K562 (cell line): Measurements from ENCODE around the gene ARFRP1. TPM values are rescaled to one million over a fixed set of nuclear protein-coding genes. Genes with fewer than 3 reads are reported as not detected.

Experiments used
- ATAC-seq: fragments of 200-7000 bp; cut with Tn5 transposase; 3 replicates; pipeline ENCODE4 v1.9.1; 2020; ENCODE audit warnings: moderate library complexity
- BruUV-seq: library from RNA; stranded (reverse); fragments of 400-500 nt; replicated peaks from 2 replicates; lab custom pipeline; 2021; lab: Mats Ljungman, UMichigan
- CTCF ChIA-PET: fragments of 300-600 bp; formaldehyde crosslinking; extraction: SDS; loops from one replicate; lab custom pipeline; 2021; ENCODE audit warnings: low intra/inter-chr PET ratio; lab: Yijun Ruan, JAX
- POLR2A ChIA-PET: fragments of 300-600, 350-650 bp; sonication (Branson Sonifier 250); formaldehyde crosslinking; extraction: SDS; loops from one replicate; lab custom pipeline; 2021; ENCODE audit warnings: antibody characterized with exemption, inconsistent platforms; lab: Yijun Ruan, JAX
- DNase-seq, 4 experiments: peaks; one replicate each; pipeline versions ENCODE4 v3.0.0 to v3.0.0-alpha.2; 2011 to 2018; ENCODE audit warnings: low spot score in 3 of 4, mixed read lengths in 3 of 4; ENCODE audit errors: extremely low read depth in 1 of 4
- FAIRE-seq: peaks from 2 replicates; lab custom pipeline; 2011; peaks lifted over from hg19 to GRCh38; lab: Jason Lieb, UNC
- H2AFZ ChIP-seq: 2 replicates; pipeline ENCODE4 v1.6.0; 2011; ENCODE audit warnings: low read depth, low read length, control low read depth, inconsistent platforms
- H3K27ac ChIP-seq: fragments of 200-600 bp; 3 replicates; pipeline ENCODE4 v1.8.0; 2011; ENCODE audit warnings: low read depth, mild to moderate bottlenecking, control low read depth, inconsistent platforms, low read length, moderate library complexity, mixed read lengths; ENCODE audit errors: extremely low read depth
- H3K27me3 ChIP-seq, 2 experiments: fragments of 300-600 bp in 1 of 2; 2 replicates in 1 of 2; 3 replicates in 1 of 2; pipeline versions ENCODE4 v1.6.0 to v1.8.0; 2011; ENCODE audit warnings: inconsistent platforms in 2 of 2, low read length in 2 of 2, mild to moderate bottlenecking in 1 of 2, mixed read lengths in 1 of 2, moderate library complexity in 1 of 2; ENCODE audit not compliant: control insufficient read depth in 2 of 2, insufficient read depth in 2 of 2
- H3K36me3 ChIP-seq: fragments of 300-600 bp; 3 replicates; pipeline ENCODE4 v1.8.0; 2011; ENCODE audit warnings: mild to moderate bottlenecking, low read length, inconsistent platforms; ENCODE audit not compliant: control insufficient read depth, insufficient read depth
- H3K4me1 ChIP-seq, 2 experiments: fragments of 200-600 bp in 1 of 2; replicated peaks in 1 of 2; 2 replicates in 1 of 2; 3 replicates in 1 of 2; pipeline versions ENCODE4 v1.5.1 to v1.8.0; 2011; ENCODE audit warnings: inconsistent platforms in 2 of 2, low read length in 2 of 2, mild to moderate bottlenecking in 1 of 2, mixed read lengths in 1 of 2, moderate library complexity in 1 of 2; ENCODE audit not compliant: control insufficient read depth in 2 of 2, insufficient read depth in 2 of 2
- H3K4me2 ChIP-seq: 2 replicates; pipeline ENCODE4 v1.6.1; 2011; ENCODE audit warnings: low read length, control low read depth, inconsistent platforms, mixed read lengths; ENCODE audit not compliant: insufficient read depth
- H3K4me3 ChIP-seq: fragments of 200-600 bp; sonication (generic), shearing (Covaris generic); 2 replicates; pipeline ENCODE4 v1.5.1; 2016; ENCODE audit warnings: control low read depth, inconsistent platforms
- H3K79me2 ChIP-seq: fragments of 200-600 bp; 3 replicates; pipeline ENCODE4 v1.8.0; 2011; ENCODE audit warnings: low read length, inconsistent platforms; ENCODE audit not compliant: control insufficient read depth, insufficient read depth
- H3K9ac ChIP-seq, 2 experiments: 2 replicates each; pipeline versions ENCODE4 v1.6.0 to v1.6.1; 2011; ENCODE audit warnings: low read depth in 2 of 2, low read length in 2 of 2, control low read depth in 1 of 2, inconsistent platforms in 1 of 2, mild to moderate bottlenecking in 1 of 2, mixed read lengths in 1 of 2; ENCODE audit not compliant: insufficient read depth in 1 of 2
- H3K9me1 ChIP-seq: one replicate; pipeline ENCODE4 v1.6.0; 2011; ENCODE audit warnings: inconsistent platforms, mild to moderate bottlenecking, low read length, moderate library complexity; ENCODE audit not compliant: control insufficient read depth, insufficient read depth
- H3K9me3 ChIP-seq: replicated peaks from 2 replicates; pipeline ENCODE4 v1.5.1; 2011; ENCODE audit warnings: low read depth, low read length, inconsistent platforms; ENCODE audit not compliant: control insufficient read depth, insufficient read depth
- H4K20me1 ChIP-seq: replicated peaks from 2 replicates; pipeline ENCODE4 v1.6.1; 2011; ENCODE audit warnings: low read length, inconsistent platforms, mixed read lengths; ENCODE audit not compliant: control insufficient read depth, insufficient read depth
- DMBX1 ChIP-seq: fragments of 250-450 bp; sonication (Bioruptor Pico); IDR thresholded peaks from 2 replicates; pipeline ENCODE4 v1.8.0; 2022; ENCODE audit warnings: inconsistent platforms, mild to moderate bottlenecking, moderate library complexity, borderline replicate concordance
- FOS ChIP-seq: IDR thresholded peaks from 3 replicates; pipeline ENCODE4 v1.6.1; 2011; ENCODE audit not compliant: insufficient read length; ENCODE audit errors: extremely low read depth
- KDM1A ChIP-seq, 2 experiments: fragments of 450-650 bp; IDR thresholded peaks; 2 replicates each; pipeline ENCODE4 v1.6.1; 2016; ENCODE audit warnings: mild to moderate bottlenecking in 2 of 2
- SMAD2 ChIP-seq: fragments of 150-350 bp; IDR thresholded peaks from 2 replicates; pipeline ENCODE4 v1.6.1; 2014; ENCODE audit warnings: low read depth, mild to moderate bottlenecking, low read length
- THRAP3 ChIP-seq: fragments of 450-650 bp; IDR thresholded peaks from 2 replicates; pipeline ENCODE4 v1.6.1; 2016; ENCODE audit warnings: mild to moderate bottlenecking, inconsistent platforms, borderline replicate concordance
- WGBS: fragments of 100-300 bp; shearing (Covaris generic); methylation state at CpG from one replicate; pipeline ENCODE4 v1.1.6; 2016; ENCODE audit warnings: low coverage, mixed read lengths; ENCODE audit not compliant: insufficient coverage; ENCODE audit errors: missing lambda C conversion rate; 5-methylcytosine and 5-hydroxymethylcytosine counted together
- in situ Hi-C: fragments of 300-500 bp; cut with MboI; formaldehyde crosslinking; loops from 4 replicates; pipeline ENCODE4 v1.15.0; 2018; ENCODE audit warnings: inconsistent platforms, mixed read lengths
- intact Hi-C: fragments of 100-400 bp; cut with micrococcal nuclease; formaldehyde crosslinking; loops from 2 replicates; pipeline ENCODE4 v1.14.2; 2022
- polyA plus RNA-seq, 8 experiments: library from polyadenylated mRNA; depleted of rRNA in 4 of 8; stranded (reverse) in 5 of 8; unstranded in 3 of 8; fragments of >200 nt; fragmentation: Nextera tagmentation in 2 of 8; fragmentation: Illumina TruSeq in 1 of 8; extraction: Ambion mirVana in 2 of 8; extraction: Trizol in 1 of 8; gene quantifications; 2 replicates each; pipeline versions ENCODE4 v1.2.1 to v1.2.3, GENCODE V29; 2011 to 2014; ENCODE audit warnings: inconsistent platforms in 1 of 8, missing spikeins in 1 of 8
- total RNA-seq, 7 experiments: library from RNA; depleted of rRNA in 6 of 7; stranded (reverse); fragments of >200 nt in 6 of 7; fragmentation: Illumina TruSeq in 2 of 7; extraction: Trizol in 2 of 7; gene quantifications; 2 replicates each; pipeline versions ENCODE4 v1.2.1 to v1.2.3, GENCODE V29; 2011 to 2021; ENCODE audit warnings: low replicate concordance in 1 of 7
- TF ChIP-seq, protein P1 (sequence below): sonication (generic); formaldehyde crosslinking; IDR thresholded peaks from 2 replicates; pipeline ENCODE4 v1.8.0; 2022; ENCODE audit warnings: missing genetic modification reagents, mild to moderate bottlenecking, moderate library complexity, borderline replicate concordance

The ARFRP1 gene
- total and polyA plus RNA-seq, 9 of the 15 experiments (the other 6 are each of a cell fraction or from before 2014, with no cell fraction given) = 2.2 to 78.9 (median 37.3) TPM

DNA sequence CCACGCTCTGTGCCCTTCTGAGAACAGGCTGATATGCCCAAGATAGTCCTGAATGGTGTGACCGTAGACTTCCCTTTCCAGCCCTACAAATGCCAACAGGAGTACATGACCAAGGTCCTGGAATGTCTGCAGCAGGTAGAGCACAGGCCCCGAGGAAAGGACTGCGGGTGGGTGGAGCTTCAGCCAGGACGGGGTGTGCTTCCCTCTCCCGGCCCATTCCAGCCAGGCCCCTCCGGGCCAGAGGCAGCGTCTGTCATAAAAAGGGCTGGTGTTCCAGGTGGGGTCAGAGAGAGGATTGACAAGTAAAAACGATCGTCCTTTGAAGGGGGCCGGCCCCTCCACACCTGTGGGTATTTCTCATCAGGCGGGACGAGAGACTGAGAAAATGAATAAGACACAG is 48.4 kb downstream of the ARFRP1 start:
- H4K20me1 ChIP-seq = no peaks in the 10 kb centered on the region
- peak overlapping the region; percentile 88 for H3K4me2 ChIP-seq
- CTCF ChIA-PET = no interaction called here
- ATAC-seq (no peak), FAIRE-seq (no peak), DNase-seq (peak in 1 of 4 experiments; percentile 42)
- POLR2A ChIA-PET = no interaction called here
- H3K4me1 ChIP-seq = peaks cover 19 to 49% of the 10 kb centered on the region in 2 experiments
- peaks cover 50% of the 10 kb centered on the region; the same call in 2 of the 3 replicates for H3K36me3 ChIP-seq
- peaks cover 25% of the 10 kb centered on the region for H3K79me2 ChIP-seq
- intact Hi-C loops (loop anchor here (10.0 kb wide), 1 partner anchor 125 kb away; the partner anchor contains the start of gene PTK6), in situ Hi-C loops (no loop called here)
- WGBS = 64% methylated on average over 9 of the region's 13 CpGs
- BruUV-seq = no TSS peak
- H3K27me3 ChIP-seq = no peaks in the 10 kb centered on the region
- TF ChIP-seq SMAD2 = no peak
- no peak for TF ChIP-seq FOS
- TF ChIP-seq, protein P1, sequence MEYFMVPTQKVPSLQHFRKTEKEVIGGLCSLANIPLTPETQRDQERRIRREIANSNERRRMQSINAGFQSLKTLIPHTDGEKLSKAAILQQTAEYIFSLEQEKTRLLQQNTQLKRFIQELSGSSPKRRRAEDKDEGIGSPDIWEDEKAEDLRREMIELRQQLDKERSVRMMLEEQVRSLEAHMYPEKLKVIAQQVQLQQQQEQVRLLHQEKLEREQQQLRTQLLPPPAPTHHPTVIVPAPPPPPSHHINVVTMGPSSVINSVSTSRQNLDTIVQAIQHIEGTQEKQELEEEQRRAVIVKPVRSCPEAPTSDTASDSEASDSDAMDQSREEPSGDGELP (CRISPR knock-in tag) = 0 out of 2 replicates have a peak, but pooled peaks have one; percentile 18
- no peak for TF ChIP-seq KDM1A (IDR thresholded peaks at IDR 0.05)
- TF ChIP-seq THRAP3 = no peak
- no peak for TF ChIP-seq DMBX1 (CRISPR knock-in tag)
- H3K27ac ChIP-seq = no peak overlapping the region
- H3K9ac ChIP-seq = peak overlapping the region; percentile 89 to 100
- H3K9me1 ChIP-seq = no peaks in the 10 kb centered on the region
- peak overlapping the region; percentile 63 for H3K4me3 ChIP-seq
- no peak overlapping the region for H2AFZ ChIP-seq
- no peaks in the 10 kb centered on the region for H3K9me3 ChIP-seq
